ENCODE measurements around the gene INO80B. TPM values are rescaled to one million over a fixed set of nuclear protein-coding genes. Genes with fewer than 3 reads are reported as not detected.

Gene INO80B
- total RNA-seq, 2 donors from 2014 or later: 15.4 to 17.8 TPM

- Histone ChIP-seq H3K27ac (peak overlapping the region in 1 of 2 donors; percentile 37), H3K4me3 (peak overlapping the region; percentile 65), H3K9me3 (no peaks in the 10 kb centered on the region), H3K4me1 (ENCODE audit: control insufficient read depth in 1 of 2, low read depth in 2 of 2) (peaks cover 16 to 33% of the 10 kb centered on the region in 2 donors), H3K27me3 (replicated peaks; ENCODE audit: insufficient read depth) (peaks cover 6% of the 10 kb centered on the region), H3K36me3 (peaks cover 9% of the 10 kb centered on the region)
- no peak for TF ChIP-seq CTCF (IDR thresholded peaks at IDR 0.05)
- DNase-seq (ENCODE audit: low spot score): no peak
- ATAC-seq (ENCODE audit: insufficient number of reproducible peaks, low FRiP score, low read depth): no peak
Measured at GRCh38 chr2:74497777-74498499, 43.1 kb downstream of the INO80B start.

- Histone ChIP-seq H3K27ac (peak overlapping the region in 1 of 2 donors; percentile 37), H3K9me3 (no peaks in the 10 kb centered on the region), H3K27me3 (replicated peaks; ENCODE audit: insufficient read depth) (peaks cover 6% of the 10 kb centered on the region), H3K36me3 (peaks cover 1% of the 10 kb centered on the region), H3K4me1 (ENCODE audit: control insufficient read depth in 1 of 2, low read depth in 2 of 2) (peaks cover 16 to 41% of the 10 kb centered on the region in 2 donors), H3K4me3 (peak overlapping the region; percentile 65)
- ATAC-seq (ENCODE audit: insufficient number of reproducible peaks, low FRiP score, low read depth): no peak
- TF ChIP-seq CTCF (IDR thresholded peaks at IDR 0.05): no peak
- no peak for DNase-seq (ENCODE audit: low spot score)
Measured at GRCh38 chr2:74498500-74499266, 43.8 kb downstream of the INO80B start.

GRCh38 chr2:74499267-74499939 lies 44.5 kb downstream of the INO80B start, which contains the start of gene LBX2:
TSS of gene LBX2 (minus strand) at chr2:74499603. CDS start at chr2:74499537, 66 bp downstream.
- peaks cover 16 to 41% of the 10 kb centered on the region in 2 donors for H3K4me1 ChIP-seq (ENCODE audit: control insufficient read depth in 1 of 2, low read depth in 2 of 2)
- H3K27me3 ChIP-seq (replicated peaks; ENCODE audit: insufficient read depth): peaks cover 6% of the 10 kb centered on the region
- DNase-seq (ENCODE audit: low spot score) (no peak), ATAC-seq (ENCODE audit: insufficient number of reproducible peaks, low FRiP score, low read depth) (no peak)
- no peaks in the 10 kb centered on the region for H3K9me3 ChIP-seq
- H3K4me3 ChIP-seq: peak within 1 kb of the TSS; percentile 65
- no peaks in the 10 kb centered on the region for H3K36me3 ChIP-seq
- TF ChIP-seq CTCF (IDR thresholded peaks at IDR 0.05): no peak
- H3K27ac ChIP-seq: peak within 1 kb of the TSS in 1 of 2 donors; percentile 37

GRCh38 chr2:74499940-74500577 lies 45.2 kb downstream of the INO80B start:
- H3K36me3 ChIP-seq: peaks cover 6% of the 10 kb centered on the region
- TF ChIP-seq CTCF (IDR thresholded peaks at IDR 0.05): no peak
- no peak overlapping the region for H3K27ac ChIP-seq
- no peak for ATAC-seq (ENCODE audit: insufficient number of reproducible peaks, low FRiP score, low read depth)
- peaks cover 16 to 41% of the 10 kb centered on the region in 2 donors for H3K4me1 ChIP-seq (ENCODE audit: control insufficient read depth in 1 of 2, low read depth in 2 of 2)
- no peak overlapping the region for H3K4me3 ChIP-seq
- H3K9me3 ChIP-seq: no peaks in the 10 kb centered on the region
- no peak for DNase-seq (ENCODE audit: low spot score)
- H3K27me3 ChIP-seq (replicated peaks; ENCODE audit: insufficient read depth): peaks cover 6% of the 10 kb centered on the region
